Activated CD4-positive, CD25-positive, alpha-beta regulatory T cell treated with anti-CD3 and anti-CD28 coated beads, Interleukin-2, amount 50 U/mL, for 72 hours (primary cell): ENCODE results near the gene ADAMTS8.

Source experiments
- DNase-seq: peaks from one replicate; pipeline ENCODE4 v3.0.0; 2021

Gene ADAMTS8

GRCh38 chr11:130390071-130390758 is 38.2 kb downstream of the ADAMTS8 start:
- no peak for DNase-seq

- DNase-seq: no peak
These were observed 39.0 kb downstream of the ADAMTS8 start for GRCh38 chr11:130389335-130389935.

GRCh38 chr11:130388607-130389205 is 39.7 kb downstream of the ADAMTS8 start:
- no peak for DNase-seq

GRCh38 chr11:130386056-130386455 is 42.4 kb downstream of the ADAMTS8 start:
- no peak for DNase-seq

GRCh38 chr11:130383344-130384211 is 44.8 kb downstream of the ADAMTS8 start:
- DNase-seq: no peak

- DNase-seq: no peak
These were observed 47.1 kb downstream of the ADAMTS8 start for GRCh38 chr11:130381317-130381716.

GRCh38 chr11:130380778-130381177 is 47.6 kb downstream of the ADAMTS8 start:
- no peak for DNase-seq

GRCh38 chr11:130379276-130379675 is 49.1 kb downstream of the ADAMTS8 start:
- DNase-seq: no peak

GRCh38 chr11:130370845-130371590 is 57.4 kb downstream of the ADAMTS8 start:
- no peak for DNase-seq

- no peak for DNase-seq
These were observed 58.7 kb downstream of the ADAMTS8 start for GRCh38 chr11:130369713-130370112.

- DNase-seq: no peak
These were observed 59.2 kb downstream of the ADAMTS8 start for GRCh38 chr11:130369141-130369691.

- DNase-seq: no peak
These were observed 69.0 kb downstream of the ADAMTS8 start for GRCh38 chr11:130359419-130359818.

GRCh38 chr11:130358398-130358797 is 70.0 kb downstream of the ADAMTS8 start:
- DNase-seq: no peak
